Measurements from ENCODE around the gene ST6GALNAC2. TPM values are rescaled to one million over a fixed set of nuclear protein-coding genes. Genes with fewer than 3 reads are reported as not detected.
A peak's percentile ranks its signal among the peaks of the same experiment; 100 is the strongest.
"Not testable (repeated sequence)": the region's sequence is repeated elsewhere in the genome, so short reads cannot be mapped to it uniquely, and the experiment has no call there.

The ST6GALNAC2 gene
- total RNA-seq, 2 donors from 2014 or later = 6.9 to 10.1 TPM

DNA sequence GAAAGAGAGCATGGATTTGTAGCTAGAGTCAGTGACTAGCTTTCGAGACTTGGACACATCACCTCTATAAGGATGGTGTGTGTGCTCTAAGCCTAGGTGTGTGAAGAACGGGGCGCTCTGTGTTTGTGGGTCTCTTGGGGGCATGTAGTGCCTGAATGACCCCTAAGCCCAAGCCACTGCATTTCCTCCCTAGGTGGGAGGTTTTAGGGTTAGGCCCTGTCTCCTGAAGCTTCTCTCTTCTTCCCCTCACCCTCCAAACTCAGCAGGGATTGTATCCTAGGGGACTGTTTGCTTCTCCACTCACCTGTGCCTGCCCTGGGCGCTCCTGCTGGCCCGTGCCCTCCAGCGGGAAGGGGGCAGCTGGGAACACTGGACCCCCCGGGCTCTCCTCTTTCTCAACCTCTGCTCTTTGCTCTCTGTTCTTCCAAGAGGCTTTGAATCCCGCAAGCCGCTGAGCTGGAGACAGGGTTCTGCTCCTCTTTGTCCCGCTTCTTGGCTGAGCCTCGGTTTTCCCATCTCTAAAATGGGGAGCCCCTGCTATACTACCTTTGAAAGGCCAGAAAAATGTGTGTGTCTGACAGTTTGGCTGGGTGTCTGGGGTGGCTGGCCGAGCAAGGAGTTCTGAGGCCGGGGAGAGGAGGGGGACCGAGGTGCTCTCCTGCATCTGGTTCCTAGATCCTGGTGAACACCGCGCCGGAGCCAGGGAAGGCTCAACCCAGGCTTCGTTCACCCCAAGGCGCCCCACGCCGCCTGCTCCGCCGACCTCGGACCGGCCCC lies 49.0 kb downstream of the ST6GALNAC2 start:
- peaks cover 0 to 10% of the 10 kb centered on the region in 2 donors for H3K27me3 ChIP-seq
- TF ChIP-seq POLR2A (IDR thresholded peaks at IDR 0.05) = no peak
- TF ChIP-seq, protein P1, sequence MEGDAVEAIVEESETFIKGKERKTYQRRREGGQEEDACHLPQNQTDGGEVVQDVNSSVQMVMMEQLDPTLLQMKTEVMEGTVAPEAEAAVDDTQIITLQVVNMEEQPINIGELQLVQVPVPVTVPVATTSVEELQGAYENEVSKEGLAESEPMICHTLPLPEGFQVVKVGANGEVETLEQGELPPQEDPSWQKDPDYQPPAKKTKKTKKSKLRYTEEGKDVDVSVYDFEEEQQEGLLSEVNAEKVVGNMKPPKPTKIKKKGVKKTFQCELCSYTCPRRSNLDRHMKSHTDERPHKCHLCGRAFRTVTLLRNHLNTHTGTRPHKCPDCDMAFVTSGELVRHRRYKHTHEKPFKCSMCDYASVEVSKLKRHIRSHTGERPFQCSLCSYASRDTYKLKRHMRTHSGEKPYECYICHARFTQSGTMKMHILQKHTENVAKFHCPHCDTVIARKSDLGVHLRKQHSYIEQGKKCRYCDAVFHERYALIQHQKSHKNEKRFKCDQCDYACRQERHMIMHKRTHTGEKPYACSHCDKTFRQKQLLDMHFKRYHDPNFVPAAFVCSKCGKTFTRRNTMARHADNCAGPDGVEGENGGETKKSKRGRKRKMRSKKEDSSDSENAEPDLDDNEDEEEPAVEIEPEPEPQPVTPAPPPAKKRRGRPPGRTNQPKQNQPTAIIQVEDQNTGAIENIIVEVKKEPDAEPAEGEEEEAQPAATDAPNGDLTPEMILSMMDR (IDR thresholded peaks at IDR 0.05) = no peak
- H3K36me3 ChIP-seq (replicated peaks in 1 of 2; ENCODE audit: insufficient read depth in 1 of 2, low read depth in 2 of 2) = no peaks in the 10 kb centered on the region
- ATAC-seq = no peak
- H3K9me3 ChIP-seq = no peaks in the 10 kb centered on the region
- no peak overlapping the region for H3K4me3 ChIP-seq
- 67 to 68% methylated on average over 9 to 17 of the region's 25 CpGs for WGBS, 2 donors
- no peak overlapping the region for H3K27ac ChIP-seq
- intact Hi-C loops (cut with DNase I) = no loop called here
- peaks cover 29% of the 10 kb centered on the region for H3K4me1 ChIP-seq
- no peak for DNase-seq

DNA sequence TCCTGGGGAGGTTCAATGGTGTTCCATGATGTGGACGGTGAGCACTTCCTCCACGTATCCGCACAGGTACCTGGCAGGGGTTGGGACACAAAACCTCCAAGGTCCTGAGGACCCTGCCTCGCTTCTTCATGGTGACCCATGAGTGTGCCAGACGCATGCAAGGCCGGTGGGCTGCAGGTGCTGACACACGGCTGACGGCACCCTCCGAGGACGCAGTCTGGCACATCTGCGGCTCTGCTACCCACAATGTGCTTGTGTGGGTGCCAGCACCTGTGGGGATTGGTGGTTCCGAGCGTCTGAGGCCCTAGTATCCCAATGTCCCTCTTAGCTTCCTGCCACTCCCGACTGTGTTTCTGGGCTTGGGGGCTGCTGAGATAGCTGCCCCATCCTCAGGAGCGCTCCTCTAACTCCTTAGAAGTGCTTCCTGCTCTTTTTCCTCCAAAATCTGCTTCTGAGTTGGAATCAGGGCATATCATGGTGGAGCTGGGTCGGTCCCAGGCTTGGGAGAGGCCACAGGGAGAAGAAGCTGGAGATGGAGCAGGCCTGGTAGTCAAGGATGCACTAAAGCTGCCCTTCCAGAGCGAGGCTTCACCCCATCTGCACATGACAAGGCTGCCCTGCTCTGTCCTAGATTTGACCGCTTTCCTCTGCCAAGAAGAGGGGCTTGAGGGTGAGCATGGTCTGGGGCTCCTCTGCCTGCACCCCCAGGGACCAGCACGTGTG lies 49.7 kb downstream of the ST6GALNAC2 start:
- DNase-seq = no peak
- 83 to 89% methylated on average over 7 to 19 of the region's 19 CpGs for WGBS, 2 donors
- Histone ChIP-seq H3K4me3 (no peak overlapping the region), H3K36me3 (replicated peaks in 1 of 2; ENCODE audit: insufficient read depth in 1 of 2, low read depth in 2 of 2) (no peaks in the 10 kb centered on the region), H3K9me3 (no peaks in the 10 kb centered on the region), H3K4me1 (peaks cover 23% of the 10 kb centered on the region), H3K27me3 (peaks cover 0 to 10% of the 10 kb centered on the region in 2 donors), H3K27ac (peak overlapping the region in 1 of 4 donors; percentile 10)
- TF ChIP-seq, protein P1 (IDR thresholded peaks at IDR 0.05) = no peak
- no peak for TF ChIP-seq POLR2A (IDR thresholded peaks at IDR 0.05)
- intact Hi-C loops (cut with DNase I) = no loop called here
- no peak for ATAC-seq

DNA sequence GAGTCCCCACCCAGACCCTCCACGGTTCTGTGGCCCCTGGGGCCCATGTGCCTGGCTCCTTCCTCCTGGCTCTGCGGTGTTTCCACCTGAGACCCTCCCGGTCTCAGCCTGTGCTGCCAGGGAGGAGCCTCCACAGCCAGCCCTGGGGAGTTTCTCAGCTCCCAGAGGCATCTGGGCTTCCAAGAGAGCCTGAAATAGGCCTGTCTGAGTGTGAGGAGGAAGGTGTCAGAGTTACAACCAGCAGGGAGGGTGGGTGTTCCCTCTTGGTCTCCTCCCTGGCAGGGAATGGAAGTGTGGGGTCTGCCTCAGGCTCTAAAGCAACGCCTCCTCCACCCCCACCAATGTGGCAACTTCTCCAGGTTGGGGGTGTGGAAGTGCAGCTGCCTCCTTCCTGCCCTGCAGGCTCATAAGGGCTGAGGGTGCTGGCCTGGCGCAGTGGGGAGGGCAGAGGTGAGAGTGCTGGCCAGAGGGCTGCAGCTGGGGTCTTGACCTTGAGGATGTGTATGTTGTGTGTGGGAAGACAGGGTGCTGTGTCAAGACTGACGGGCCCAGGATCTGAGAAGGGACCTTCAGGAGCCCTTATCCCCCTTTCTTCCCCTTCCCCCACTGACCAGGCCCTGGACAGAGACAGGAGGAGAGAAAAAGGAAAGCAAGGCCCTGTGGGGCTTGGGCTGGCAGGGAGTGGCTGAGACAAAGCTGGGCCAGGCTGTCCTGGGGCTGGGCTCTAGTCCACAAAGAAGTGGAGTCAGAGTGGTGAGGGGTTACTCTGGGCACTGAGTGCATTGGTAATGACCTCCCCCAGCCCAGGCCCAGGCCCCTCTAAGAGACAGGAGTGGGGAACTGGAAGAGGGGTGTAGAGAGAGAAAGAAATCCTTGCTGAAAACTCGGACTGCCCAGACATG lies 50.6 kb downstream of the ST6GALNAC2 start:
- Histone ChIP-seq H3K27me3 (peaks cover 0 to 10% of the 10 kb centered on the region in 2 donors), H3K9me3 (no peaks in the 10 kb centered on the region), H3K4me1 (peaks cover 15% of the 10 kb centered on the region), H3K36me3 (replicated peaks in 1 of 2; ENCODE audit: insufficient read depth in 1 of 2, low read depth in 2 of 2) (no peaks in the 10 kb centered on the region), H3K4me3 (no peak overlapping the region), H3K27ac (peak overlapping the region in 1 of 4 donors; percentile 10)
- 67 to 81% methylated on average over 5 of the region's 7 CpGs for WGBS, 2 donors
- no peak for DNase-seq
- no peak for ATAC-seq
- intact Hi-C loops (cut with DNase I) = no loop called here
- TF ChIP-seq, protein P1 (IDR thresholded peaks at IDR 0.05) = no peak
- TF ChIP-seq POLR2A (IDR thresholded peaks at IDR 0.05) = no peak

DNA sequence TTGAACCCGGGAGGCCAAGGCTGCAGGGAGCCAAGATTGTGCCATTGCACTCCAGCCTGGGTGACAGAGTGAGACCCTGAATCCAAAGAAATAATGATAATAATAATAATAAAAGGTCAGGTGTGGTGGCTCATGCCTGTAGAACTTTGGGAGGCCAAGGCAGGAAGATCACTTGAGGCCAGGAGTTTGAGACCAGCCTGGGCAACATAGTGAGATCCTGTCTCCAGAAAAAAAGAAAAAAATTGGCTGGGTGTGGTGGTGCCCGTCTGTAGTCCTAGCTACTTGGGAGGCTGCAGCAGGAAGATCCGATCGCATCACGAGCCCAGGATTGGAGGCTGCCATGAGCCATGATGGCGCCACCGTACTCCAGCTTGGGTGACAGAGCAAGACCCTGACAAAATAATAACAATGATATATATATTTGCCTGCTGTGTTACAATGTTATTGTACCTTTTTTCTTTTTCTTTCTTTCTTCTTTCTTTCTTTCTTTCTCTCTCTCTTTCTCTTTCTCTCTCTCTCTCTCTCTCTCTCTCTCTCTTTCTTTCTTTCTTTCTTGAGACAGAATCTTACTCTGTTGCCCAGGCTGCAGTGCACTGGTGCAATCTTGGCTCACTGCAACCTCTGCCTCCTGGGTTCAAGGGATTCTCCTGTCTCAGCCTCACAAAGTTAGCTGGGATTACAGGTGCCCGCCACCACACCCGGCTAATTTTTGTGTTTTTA lies 51.9 kb downstream of the ST6GALNAC2 start:
- intact Hi-C loops (cut with DNase I); ATAC-seq; H3K9me3 ChIP-seq; DNase-seq; H3K27ac ChIP-seq; H3K4me3 ChIP-seq; H3K36me3 ChIP-seq (replicated peaks in 1 of 2; ENCODE audit: insufficient read depth in 1 of 2, low read depth in 2 of 2): not testable (repeated sequence)
- peaks cover 0 to 10% of the 10 kb centered on the region in 2 donors for H3K27me3 ChIP-seq
- H3K4me1 ChIP-seq = peaks cover 20% of the 10 kb centered on the region
- 89 to 96% methylated on average over 9 of the region's 9 CpGs for WGBS, 2 donors
